ENCODE data around the gene C1QTNF6.

DNA sequence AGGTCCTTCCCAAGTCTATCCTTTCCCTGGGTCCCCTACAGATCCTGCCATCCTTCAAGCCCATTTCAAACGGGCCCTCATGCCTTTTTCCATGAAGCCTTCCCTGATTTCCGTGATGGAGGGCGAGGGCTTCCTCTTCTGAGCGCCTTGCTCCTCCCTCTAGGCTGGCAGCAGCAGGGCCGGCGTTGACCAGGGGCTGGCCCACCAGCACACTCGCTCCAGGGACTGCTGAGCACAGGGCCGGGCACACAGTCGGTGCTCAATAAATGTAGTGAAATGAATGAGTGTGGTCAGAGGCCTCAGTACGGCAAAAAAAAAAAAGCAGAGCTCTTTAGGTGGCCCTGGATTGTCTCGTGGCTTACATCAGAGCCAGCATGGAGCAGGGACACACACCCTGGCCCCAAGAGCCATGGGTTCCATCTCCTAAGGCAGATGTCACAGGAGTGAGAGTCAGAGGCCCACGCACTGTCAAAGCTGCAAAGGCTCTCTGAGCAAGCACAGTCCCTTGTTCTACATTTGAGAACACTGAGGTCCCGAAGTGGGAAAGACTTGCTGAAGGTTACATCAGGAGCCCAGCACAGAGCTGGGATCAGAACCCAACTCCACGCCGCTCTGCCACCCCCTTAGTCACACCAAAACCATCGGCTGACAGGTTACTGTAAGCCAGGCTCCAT, 41.4 kb downstream of the C1QTNF6 start:
- no peak for TF ChIP-seq CTCF (conservative IDR thresholded peaks at IDR 0.05; ENCODE audit: low read length)
- TF ChIP-seq EZH2phosphoT487 (IDR thresholded peaks at IDR 0.05; ENCODE audit: borderline replicate concordance), result no peak

All from Loucy (cell line).